VCaP (cell line): ENCODE data around the gene ADGRV1.

Source experiments
- H3K27ac ChIP-seq: fragments of 450-650 bp; 2 replicates; pipeline ENCODE4 v1.5.1; 2017
- CTCF ChIP-seq: fragments of 450-650 bp; conservative IDR thresholded peaks from 2 replicates; pipeline ENCODE4 v1.5.1; 2017; ENCODE audit warnings: mild to moderate bottlenecking, moderate library complexity

Gene ADGRV1

GRCh38 chr5:90689064-90689463, 130.5 kb downstream of the ADGRV1 start:
- H3K27ac ChIP-seq = no peak overlapping the region
- TF ChIP-seq CTCF = no peak

- no peak for TF ChIP-seq CTCF
- no peak overlapping the region for H3K27ac ChIP-seq
Measured at GRCh38 chr5:90690307-90690706, 131.7 kb downstream of the ADGRV1 start.

GRCh38 chr5:90691533-90691932, 132.9 kb downstream of the ADGRV1 start:
- no peak for TF ChIP-seq CTCF
- no peak overlapping the region for H3K27ac ChIP-seq

GRCh38 chr5:90696153-90696552, 137.6 kb downstream of the ADGRV1 start:
- no peak for TF ChIP-seq CTCF
- H3K27ac ChIP-seq = no peak overlapping the region

GRCh38 chr5:90700299-90700698, 141.7 kb downstream of the ADGRV1 start:
- H3K27ac ChIP-seq = no peak overlapping the region
- TF ChIP-seq CTCF = no peak

- no peak overlapping the region for H3K27ac ChIP-seq
- TF ChIP-seq CTCF = no peak
Measured at GRCh38 chr5:90703932-90704331, 145.3 kb downstream of the ADGRV1 start.

GRCh38 chr5:90707698-90708097, 149.1 kb downstream of the ADGRV1 start:
- H3K27ac ChIP-seq = no peak overlapping the region
- no peak for TF ChIP-seq CTCF
